ENCODE data around the gene BCL2L13. TPM values are rescaled to one million over a fixed set of nuclear protein-coding genes. Genes with fewer than 3 reads are reported as not detected.

Gene BCL2L13
- total RNA-seq, 1 experiment from 2014 or later: 26.0 TPM

DNA sequence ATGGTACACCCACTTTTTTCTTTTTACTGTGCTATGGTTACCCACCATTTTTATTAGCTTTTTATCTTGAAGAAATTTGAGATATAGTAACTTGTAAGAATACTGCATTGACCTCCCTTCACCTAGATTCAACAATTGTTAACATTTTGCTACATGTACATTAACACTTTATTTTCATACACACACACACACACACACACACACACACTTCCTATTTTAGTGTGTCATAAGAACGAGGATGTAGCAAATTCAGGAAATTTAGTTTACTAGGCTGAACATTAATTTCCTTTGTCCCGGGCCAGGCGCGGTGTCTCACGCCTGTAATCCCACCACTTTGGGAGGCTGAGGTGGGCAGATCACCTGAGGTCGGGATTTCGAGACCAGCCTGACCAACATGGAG is 8.9 kb upstream of the BCL2L13 start:
- no CpG with 5 or more reads among the region's 7 CpGs for WGBS (ENCODE audit: extremely low coverage, insufficient read length, low lambda C conversion rate)
- Histone ChIP-seq H3T11ph (ENCODE audit: low read length) (no peak overlapping the region), H2AFZ (ENCODE audit: low read length) (no peak overlapping the region), H3K27me3 (ENCODE audit: insufficient read depth, low read length) (no peaks in the 10 kb centered on the region), H3K79me1 (ENCODE audit: insufficient read depth, low read depth, low read length, poor library complexity, severe bottlenecking) (peaks cover 8% of the 10 kb centered on the region), H4K8ac (replicated peaks; ENCODE audit: insufficient read length, low read depth, low read length) (no peak overlapping the region), H2BK20ac (ENCODE audit: low read depth, low read length, poor library complexity, severe bottlenecking) (no peak overlapping the region), H2BK12ac (ENCODE audit: insufficient read length, low read depth, low read length) (no peak overlapping the region), H2AK5ac (ENCODE audit: insufficient read length, low read length) (no peak overlapping the region), H3K4ac (ENCODE audit: low read depth, low read length) (no peak overlapping the region), H3K14ac (ENCODE audit: insufficient read depth, low read length) (no peak overlapping the region), H3K79me2 (ENCODE audit: insufficient read depth, low read length) (peaks cover 10% of the 10 kb centered on the region; the same call in 1 of the 2 replicates), H3K56ac (ENCODE audit: insufficient read length, low read depth, low read length) (no peak overlapping the region), H3K4me1 (ENCODE audit: insufficient read depth, low read length) (no peaks in the 10 kb centered on the region), H2BK120ac (ENCODE audit: low read depth, low read length, poor library complexity, severe bottlenecking) (no peak overlapping the region), H4K20me1 (ENCODE audit: control insufficient read depth, insufficient read depth, insufficient read length) (no peaks in the 10 kb centered on the region), H2BK5ac (ENCODE audit: insufficient read length, low read length) (no peak overlapping the region), H3K9ac (ENCODE audit: extremely low read depth, insufficient read length, low read length) (no peak overlapping the region), H3K9me3 (ENCODE audit: control insufficient read depth, low read depth, low read length) (no peaks in the 10 kb centered on the region), H3K27ac (ENCODE audit: insufficient read length, low read depth, low read length) (no peak overlapping the region), H3K23me2 (ENCODE audit: insufficient read length, low read depth, low read length, poor library complexity, severe bottlenecking) (no peaks in the 10 kb centered on the region), H3K18ac (ENCODE audit: insufficient read length, low read depth, low read length) (no peak overlapping the region), H3K23ac (ENCODE audit: insufficient read length, low read depth, low read length) (no peak overlapping the region), H3K4me2 (ENCODE audit: insufficient read depth, insufficient read length, low read length) (no peak overlapping the region), H4K5ac (ENCODE audit: insufficient read length, low read depth, low read length) (no peak overlapping the region), H4K91ac (ENCODE audit: insufficient read length, low read depth, low read length) (no peak overlapping the region), H2BK15ac (ENCODE audit: low read depth, low read length) (no peak overlapping the region)
- 0 out of 4 replicates have a peak, but pooled peaks cover 0 to 3% of the 10 kb centered on the region in 2 experiments for H3K4me1 Mint-ChIP-seq
- H3K4me3 Mint-ChIP-seq: peak overlapping the region; percentile 66 to 96
- no peak for DNase-seq
- H3K27ac Mint-ChIP-seq: 0 out of 7 replicates have a peak overlapping the region, but pooled peaks of 1 of the 3 experiments have one; percentile 67
- TF ChIP-seq, protein P1, sequence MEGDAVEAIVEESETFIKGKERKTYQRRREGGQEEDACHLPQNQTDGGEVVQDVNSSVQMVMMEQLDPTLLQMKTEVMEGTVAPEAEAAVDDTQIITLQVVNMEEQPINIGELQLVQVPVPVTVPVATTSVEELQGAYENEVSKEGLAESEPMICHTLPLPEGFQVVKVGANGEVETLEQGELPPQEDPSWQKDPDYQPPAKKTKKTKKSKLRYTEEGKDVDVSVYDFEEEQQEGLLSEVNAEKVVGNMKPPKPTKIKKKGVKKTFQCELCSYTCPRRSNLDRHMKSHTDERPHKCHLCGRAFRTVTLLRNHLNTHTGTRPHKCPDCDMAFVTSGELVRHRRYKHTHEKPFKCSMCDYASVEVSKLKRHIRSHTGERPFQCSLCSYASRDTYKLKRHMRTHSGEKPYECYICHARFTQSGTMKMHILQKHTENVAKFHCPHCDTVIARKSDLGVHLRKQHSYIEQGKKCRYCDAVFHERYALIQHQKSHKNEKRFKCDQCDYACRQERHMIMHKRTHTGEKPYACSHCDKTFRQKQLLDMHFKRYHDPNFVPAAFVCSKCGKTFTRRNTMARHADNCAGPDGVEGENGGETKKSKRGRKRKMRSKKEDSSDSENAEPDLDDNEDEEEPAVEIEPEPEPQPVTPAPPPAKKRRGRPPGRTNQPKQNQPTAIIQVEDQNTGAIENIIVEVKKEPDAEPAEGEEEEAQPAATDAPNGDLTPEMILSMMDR (conservative IDR thresholded peaks at IDR 0.05): no peak
- no peaks in the 10 kb centered on the region for H3K27me3 Mint-ChIP-seq (ENCODE audit: low read depth)
- peaks cover 0 to 3% (median 2%) of the 10 kb centered on the region in 3 experiments; a peak in 4 of 7 replicates for H3K36me3 Mint-ChIP-seq (ENCODE audit: insufficient read depth in 1 of 3, low read depth in 3 of 3)
- no peaks in the 10 kb centered on the region for H3K9me3 Mint-ChIP-seq
